Endodermal cell (in vitro differentiated cells): ENCODE data around the gene OMA1. TPM values are rescaled to one million over a fixed set of nuclear protein-coding genes. Genes with fewer than 3 reads are reported as not detected.

ENCODE experiments used
- DNase-seq: peaks from one replicate; pipeline ENCODE4 v3.0.0-alpha.2; 2017
- H3K27ac ChIP-seq: 2 replicates; pipeline ENCODE4 v1.5.1; 2013; ENCODE audit warnings: mild to moderate bottlenecking, low read depth, low read length, moderate library complexity
- H3K27me3 ChIP-seq: 2 replicates; pipeline ENCODE4 v1.6.1; 2013; ENCODE audit warnings: mild to moderate bottlenecking, low read length, moderate library complexity; ENCODE audit not compliant: insufficient read depth, control insufficient read depth, poor library complexity, severe bottlenecking
- H3K36me3 ChIP-seq: 2 replicates; pipeline ENCODE4 v1.7.0; 2013; ENCODE audit warnings: mild to moderate bottlenecking, low read length, moderate library complexity; ENCODE audit not compliant: control insufficient read depth, insufficient read depth
- H3K4me1 ChIP-seq: one replicate; pipeline ENCODE4 v1.7.0; 2013; ENCODE audit warnings: low read length; ENCODE audit not compliant: control insufficient read depth, insufficient read depth
- H3K4me3 ChIP-seq: 2 replicates; pipeline ENCODE4 v1.5.1; 2013; ENCODE audit warnings: mild to moderate bottlenecking, low read length, moderate library complexity
- H3K9ac ChIP-seq: 2 replicates; pipeline ENCODE4 v1.6.1; 2013; ENCODE audit warnings: mild to moderate bottlenecking, low read length, moderate library complexity; ENCODE audit not compliant: poor library complexity, severe bottlenecking; ENCODE audit errors: extremely low read depth
- H3K9me3 ChIP-seq: 2 replicates; pipeline ENCODE4 v1.6.1; 2013; ENCODE audit warnings: mild to moderate bottlenecking, low read length, moderate library complexity; ENCODE audit not compliant: control insufficient read depth
- H3K27ac Mint-ChIP-seq: 2 replicates; pipeline ENCODE4 v1.8.0; 2020; ENCODE audit warnings: mixed read lengths
- H3K27me3 Mint-ChIP-seq: 2 replicates; pipeline ENCODE4 v1.8.0; 2021; ENCODE audit warnings: mild to moderate bottlenecking, mixed read lengths; ENCODE audit not compliant: insufficient read depth
- H3K36me3 Mint-ChIP-seq: 2 replicates; pipeline ENCODE4 v1.8.0; 2020; ENCODE audit warnings: low read depth, mixed read lengths
- H3K4me1 Mint-ChIP-seq: 2 replicates; pipeline ENCODE4 v1.8.0; 2020; ENCODE audit warnings: mixed read lengths
- H3K4me3 Mint-ChIP-seq: 2 replicates; pipeline ENCODE4 v1.8.0; 2020; ENCODE audit warnings: mild to moderate bottlenecking, moderate library complexity, mixed read lengths
- H3K9me3 Mint-ChIP-seq: 2 replicates; pipeline ENCODE4 v1.8.0; 2020; ENCODE audit warnings: mild to moderate bottlenecking, mixed read lengths
- CTCF ChIP-seq: fragments of 200-600 bp; sonication (generic); conservative IDR thresholded peaks from 2 replicates; pipeline ENCODE4 v1.5.0; 2021; ENCODE audit warnings: antibody characterized with exemption, mild to moderate bottlenecking
- WGBS, 2 experiments: methylation state at CpG; one replicate each; pipeline versions ENCODE4 v1.1.5 to v1.1.7; 2013; ENCODE audit warnings: missing lambda C conversion rate in 2 of 2, mixed read lengths in 1 of 2; ENCODE audit not compliant: insufficient coverage in 1 of 2, insufficient read length in 1 of 2; 5-methylcytosine and 5-hydroxymethylcytosine counted together
- total RNA-seq, 2 donors: library from RNA; stranded (reverse); fragmentation: NEBNext Ultra II Directional in 1 of 2; extraction: Animal tissue kit (Norgen Biotek cat#: 25700) in 1 of 2; gene quantifications; 2 replicates in 1 of 2; 3 replicates in 1 of 2; pipeline ENCODE4 v1.2.1, GENCODE V29; 2021

The OMA1 gene
- total RNA-seq, 2 donors from 2014 or later, result 13.0 to 18.4 TPM

- no peak overlapping the region for H3K9ac ChIP-seq
- Mint-ChIP-seq H3K27ac (no peak overlapping the region), H3K36me3 (no peaks in the 10 kb centered on the region), H3K4me1 (peaks cover 53% of the 10 kb centered on the region), H3K9me3 (no peaks in the 10 kb centered on the region), H3K4me3 (no peak overlapping the region), H3K27me3 (peaks cover 4% of the 10 kb centered on the region)
- H3K36me3 ChIP-seq, result no peaks in the 10 kb centered on the region
- peaks cover 11% of the 10 kb centered on the region for H3K27me3 ChIP-seq
- H3K4me3 ChIP-seq, result no peak overlapping the region
- peaks cover 27% of the 10 kb centered on the region for H3K4me1 ChIP-seq
- H3K9me3 ChIP-seq, result no peaks in the 10 kb centered on the region
- no peak for DNase-seq
- no peak overlapping the region for H3K27ac ChIP-seq
- no peak for TF ChIP-seq CTCF
Observed at GRCh38 chr1:58570094-58570493, 23.6 kb upstream of the OMA1 start.

DNA sequence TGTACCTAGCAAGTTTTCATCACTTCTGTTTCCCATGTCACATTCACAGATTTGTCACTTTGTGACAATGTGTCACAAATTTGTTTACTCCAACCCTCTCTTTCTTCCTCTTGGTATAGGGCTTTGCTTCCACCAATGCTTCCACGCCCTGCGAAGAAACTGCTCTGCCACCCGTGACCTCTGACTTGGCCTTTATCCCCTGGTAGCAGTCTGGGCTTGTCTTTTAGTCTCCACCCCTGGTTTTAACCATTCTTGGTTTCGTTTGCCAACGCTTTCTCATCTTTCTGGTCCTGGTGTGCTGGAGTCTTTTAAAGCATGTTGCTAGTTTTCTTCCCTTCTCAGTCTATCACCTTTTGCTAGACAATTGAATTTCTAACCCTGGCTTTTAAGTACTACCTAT lies 22.4 kb upstream of the OMA1 start:
- H3K27me3 ChIP-seq, result no peaks in the 10 kb centered on the region
- DNase-seq, result no peak
- Mint-ChIP-seq H3K36me3 (no peaks in the 10 kb centered on the region), H3K4me3 (no peak overlapping the region), H3K9me3 (no peaks in the 10 kb centered on the region), H3K27ac (no peak overlapping the region), H3K4me1 (peaks cover 49% of the 10 kb centered on the region), H3K27me3 (no peaks in the 10 kb centered on the region)
- H3K27ac ChIP-seq, result no peak overlapping the region
- no peaks in the 10 kb centered on the region for H3K36me3 ChIP-seq
- H3K9ac ChIP-seq, result no peak overlapping the region
- no peaks in the 10 kb centered on the region for H3K9me3 ChIP-seq
- peaks cover 25% of the 10 kb centered on the region for H3K4me1 ChIP-seq
- no peak overlapping the region for H3K4me3 ChIP-seq
- no peak for TF ChIP-seq CTCF
- 80 to 87% methylated on average over 5 of the region's 5 CpGs for WGBS, 2 experiments

DNA sequence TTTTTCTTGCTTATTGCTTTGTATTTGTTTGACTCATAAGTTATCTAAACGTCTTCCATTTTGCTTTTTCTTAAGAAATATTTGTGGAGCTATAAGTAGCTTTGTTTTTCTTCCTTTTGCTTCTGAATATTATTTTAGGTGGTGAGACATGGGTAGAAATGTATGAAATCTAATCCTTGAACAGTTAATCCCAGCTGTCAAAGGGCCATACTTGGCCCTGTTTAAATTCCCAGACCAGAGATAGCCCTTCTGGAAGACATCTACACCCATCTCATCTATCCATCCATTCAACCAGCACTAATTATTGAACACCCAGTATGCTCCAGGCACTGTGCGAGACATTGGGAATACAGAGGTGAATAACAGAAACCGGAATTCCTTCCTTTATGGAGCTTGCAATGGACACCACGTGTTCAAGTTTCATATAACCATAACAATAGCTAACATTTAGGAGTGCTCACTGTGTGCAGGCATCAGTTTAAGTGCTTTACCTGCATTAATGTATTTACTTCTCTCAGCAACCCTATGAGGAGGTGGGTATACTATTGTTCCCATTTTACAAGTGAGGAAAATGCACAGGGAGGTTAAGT lies 21.8 kb upstream of the OMA1 start:
- WGBS, 2 experiments, result 79 to 85% methylated on average over 4 of the region's 4 CpGs
- H3K36me3 ChIP-seq, result no peaks in the 10 kb centered on the region
- peaks cover 20% of the 10 kb centered on the region for H3K4me1 ChIP-seq
- H3K27ac ChIP-seq, result no peak overlapping the region
- DNase-seq, result no peak
- H3K27me3 Mint-ChIP-seq, result no peaks in the 10 kb centered on the region
- no peak overlapping the region for H3K4me3 ChIP-seq
- no peak overlapping the region for H3K27ac Mint-ChIP-seq
- H3K36me3 Mint-ChIP-seq, result no peaks in the 10 kb centered on the region
- H3K4me3 Mint-ChIP-seq, result no peak overlapping the region
- no peaks in the 10 kb centered on the region for H3K9me3 ChIP-seq
- no peaks in the 10 kb centered on the region for H3K27me3 ChIP-seq
- H3K4me1 Mint-ChIP-seq, result peaks cover 43% of the 10 kb centered on the region
- no peak overlapping the region for H3K9ac ChIP-seq
- H3K9me3 Mint-ChIP-seq, result no peaks in the 10 kb centered on the region
- TF ChIP-seq CTCF, result no peak
